MM.1S (cell line): Measurements from ENCODE around the gene FARP2.

ENCODE experiments used
- EZH2 ChIP-seq: fragments of 300-600 bp; sonication (generic); optimal IDR thresholded peaks from 2 replicates; pipeline ENCODE3; 2017; ENCODE audit warnings: low read depth, mild to moderate bottlenecking, antibody characterized with exemption, low read length, mixed read lengths
- EZH2phosphoT487 ChIP-seq: fragments of 300-600 bp; sonication (generic); IDR thresholded peaks from 2 replicates; pipeline ENCODE4 v1.6.1; 2018; ENCODE audit warnings: antibody characterized with exemption, low read length
- TF ChIP-seq, protein P1 (sequence below): fragments of 300-600 bp; sonication (generic); IDR thresholded peaks from 2 replicates; pipeline ENCODE4 v1.5.1; 2016; ENCODE audit warnings: antibody characterized with exemption, low read length, mixed read lengths

DNA sequence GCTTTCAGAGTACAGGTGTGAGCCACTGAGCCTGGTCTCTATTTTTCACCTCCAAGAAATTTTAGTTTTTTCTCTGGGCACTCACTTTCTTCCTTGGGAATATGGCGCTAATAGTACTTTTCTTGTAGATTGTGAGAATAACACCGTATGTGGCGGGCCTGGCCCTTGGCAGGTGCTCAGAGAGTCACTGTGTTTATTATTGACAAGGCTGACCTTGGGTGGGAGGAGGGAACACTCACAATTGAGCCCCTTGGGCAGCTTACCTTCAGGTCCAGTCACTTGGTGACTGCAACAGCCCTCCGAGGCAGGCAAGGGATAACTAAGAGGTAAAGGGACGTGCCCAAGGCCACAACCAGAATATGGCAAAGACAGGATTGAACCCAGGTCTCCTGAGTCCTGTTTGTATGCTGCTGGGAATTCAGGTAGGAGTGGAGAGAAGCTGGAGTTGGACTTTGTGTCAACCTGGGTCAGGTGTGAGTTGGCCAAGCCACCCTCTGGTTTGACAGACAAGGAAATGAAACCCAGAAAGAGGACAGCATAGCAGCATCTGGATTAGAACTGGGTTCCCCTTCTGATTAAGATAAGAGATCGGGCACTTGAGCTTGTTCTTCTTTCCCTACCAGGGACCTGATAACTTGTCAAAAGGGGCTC, 155.1 kb downstream of the FARP2 start:
- TF ChIP-seq, protein P1, sequence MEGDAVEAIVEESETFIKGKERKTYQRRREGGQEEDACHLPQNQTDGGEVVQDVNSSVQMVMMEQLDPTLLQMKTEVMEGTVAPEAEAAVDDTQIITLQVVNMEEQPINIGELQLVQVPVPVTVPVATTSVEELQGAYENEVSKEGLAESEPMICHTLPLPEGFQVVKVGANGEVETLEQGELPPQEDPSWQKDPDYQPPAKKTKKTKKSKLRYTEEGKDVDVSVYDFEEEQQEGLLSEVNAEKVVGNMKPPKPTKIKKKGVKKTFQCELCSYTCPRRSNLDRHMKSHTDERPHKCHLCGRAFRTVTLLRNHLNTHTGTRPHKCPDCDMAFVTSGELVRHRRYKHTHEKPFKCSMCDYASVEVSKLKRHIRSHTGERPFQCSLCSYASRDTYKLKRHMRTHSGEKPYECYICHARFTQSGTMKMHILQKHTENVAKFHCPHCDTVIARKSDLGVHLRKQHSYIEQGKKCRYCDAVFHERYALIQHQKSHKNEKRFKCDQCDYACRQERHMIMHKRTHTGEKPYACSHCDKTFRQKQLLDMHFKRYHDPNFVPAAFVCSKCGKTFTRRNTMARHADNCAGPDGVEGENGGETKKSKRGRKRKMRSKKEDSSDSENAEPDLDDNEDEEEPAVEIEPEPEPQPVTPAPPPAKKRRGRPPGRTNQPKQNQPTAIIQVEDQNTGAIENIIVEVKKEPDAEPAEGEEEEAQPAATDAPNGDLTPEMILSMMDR: no peak
- TF ChIP-seq EZH2: no peak
- no peak for TF ChIP-seq EZH2phosphoT487
